T-cell (primary cell): ENCODE data around the gene NEK8. TPM values are rescaled to one million over a fixed set of nuclear protein-coding genes. Genes with fewer than 3 reads are reported as not detected.

Experiments used
- ATAC-seq, 4 experiments: fragments of 200-7000 bp in 3 of 4; fragments of 150-1000 bp in 1 of 4; cut with Tn5 transposase; replicated peaks in 1 of 4; 1 replicate in 3 of 4; 2 replicates in 1 of 4; pipeline ENCODE4 v1.10.0; 2021; ENCODE audit warnings: moderate library complexity in 3 of 4, mild to moderate bottlenecking in 2 of 4, moderate number of reproducible peaks in 1 of 4
- CTCF ChIA-PET, 2 donors: fragments of 300-600 bp; sonication (Branson Sonifier 250); formaldehyde crosslinking; loops; one replicate each; lab custom pipeline; 2022; ENCODE audit warnings: antibody characterized with exemption in 2 of 2; lab: Charles Lee
- POLR2A ChIA-PET, 2 donors: fragments of 300-600 bp; sonication (Branson Sonifier 250); formaldehyde crosslinking; loops; one replicate each; lab custom pipeline; 2022; ENCODE audit warnings: antibody characterized with exemption in 2 of 2; lab: Charles Lee
- DNase-seq, 35 experiments: peaks; one replicate each; pipeline versions ENCODE4 v3.0.0 to v3.0.0-alpha.2; 2013 to 2023
- H3K27ac ChIP-seq: one replicate; pipeline ENCODE4 v1.5.1; 2013; ENCODE audit warnings: low read length
- H3K27me3 ChIP-seq, 2 experiments: replicated peaks in 1 of 2; 1 replicate in 1 of 2; 2 replicates in 1 of 2; pipeline versions ENCODE4 v1.6.1 to v1.7.0; 2013; ENCODE audit warnings: low read length in 1 of 2, mixed read lengths in 1 of 2; ENCODE audit not compliant: control insufficient read depth in 2 of 2, insufficient read depth in 2 of 2; ENCODE audit errors: extremely low read depth in 1 of 2
- H3K36me3 ChIP-seq, 2 donors: 1 replicate in 1 of 2; 2 replicates in 1 of 2; pipeline versions ENCODE4 v1.6.1 to v1.7.0; 2013; ENCODE audit warnings: low read length in 1 of 2; ENCODE audit not compliant: control insufficient read depth in 2 of 2, insufficient read depth in 1 of 2; ENCODE audit errors: extremely low read depth in 1 of 2
- H3K4me1 ChIP-seq, 2 experiments: 1 replicate in 1 of 2; 2 replicates in 1 of 2; pipeline versions ENCODE4 v1.6.1 to v1.7.0; 2013; ENCODE audit warnings: low read length in 2 of 2, mixed read lengths in 1 of 2; ENCODE audit not compliant: insufficient read depth in 2 of 2, control insufficient read depth in 1 of 2; ENCODE audit errors: extremely low read depth in 1 of 2
- H3K4me3 ChIP-seq, 2 donors: 1 replicate in 1 of 2; 2 replicates in 1 of 2; pipeline versions ENCODE4 v1.5.1 to v1.7.0; 2013; ENCODE audit warnings: mild to moderate bottlenecking in 2 of 2, low read length in 1 of 2, moderate library complexity in 1 of 2; ENCODE audit not compliant: control insufficient read depth in 1 of 2; ENCODE audit errors: extremely low read depth in 1 of 2
- H3K9me3 ChIP-seq: 2 replicates; pipeline ENCODE4 v1.7.0; 2013
- H3K27ac Mint-ChIP-seq, 2 donors: one replicate each; pipeline ENCODE4 v1.8.0; 2020 to 2021; ENCODE audit warnings: mild to moderate bottlenecking in 2 of 2, mixed read lengths in 2 of 2
- H3K27me3 Mint-ChIP-seq, 2 donors: one replicate each; pipeline ENCODE4 v1.8.0; 2021 to 2022; ENCODE audit warnings: mixed read lengths in 2 of 2
- H3K36me3 Mint-ChIP-seq: one replicate; pipeline ENCODE4 v1.8.0; 2021; ENCODE audit warnings: mixed read lengths
- H3K4me1 Mint-ChIP-seq, 3 donors: one replicate each; pipeline ENCODE4 v1.8.0; 2020 to 2022; ENCODE audit warnings: mixed read lengths in 3 of 3, mild to moderate bottlenecking in 1 of 3
- H3K4me3 Mint-ChIP-seq, 3 donors: one replicate each; pipeline ENCODE4 v1.8.0; 2020 to 2022; ENCODE audit warnings: mild to moderate bottlenecking in 3 of 3, mixed read lengths in 3 of 3, moderate library complexity in 3 of 3
- H3K9me3 Mint-ChIP-seq, 3 donors: one replicate each; pipeline ENCODE4 v1.8.0; 2020 to 2022; ENCODE audit warnings: mixed read lengths in 3 of 3
- WGBS: methylation state at CpG from one replicate; pipeline ENCODE4 v1.1.5; 2013; ENCODE audit warnings: missing lambda C conversion rate; ENCODE audit not compliant: insufficient coverage; 5-methylcytosine and 5-hydroxymethylcytosine counted together
- total RNA-seq, 35 experiments: library from RNA in 6 of 35; stranded (reverse) in 6 of 35; fragments of 120-200 nt in 1 of 35; gene quantifications; one replicate each; pipeline versions ENCODE4 v1.2.1 to v1.2.4 and lab custom pipeline; 2013 to 2026

Gene NEK8
- total RNA-seq, 5 donors from 2014 or later (not counting 1 experiment from before 2014, with no cell fraction given): 7.7 to 13.6 (median 12.7) TPM

DNA sequence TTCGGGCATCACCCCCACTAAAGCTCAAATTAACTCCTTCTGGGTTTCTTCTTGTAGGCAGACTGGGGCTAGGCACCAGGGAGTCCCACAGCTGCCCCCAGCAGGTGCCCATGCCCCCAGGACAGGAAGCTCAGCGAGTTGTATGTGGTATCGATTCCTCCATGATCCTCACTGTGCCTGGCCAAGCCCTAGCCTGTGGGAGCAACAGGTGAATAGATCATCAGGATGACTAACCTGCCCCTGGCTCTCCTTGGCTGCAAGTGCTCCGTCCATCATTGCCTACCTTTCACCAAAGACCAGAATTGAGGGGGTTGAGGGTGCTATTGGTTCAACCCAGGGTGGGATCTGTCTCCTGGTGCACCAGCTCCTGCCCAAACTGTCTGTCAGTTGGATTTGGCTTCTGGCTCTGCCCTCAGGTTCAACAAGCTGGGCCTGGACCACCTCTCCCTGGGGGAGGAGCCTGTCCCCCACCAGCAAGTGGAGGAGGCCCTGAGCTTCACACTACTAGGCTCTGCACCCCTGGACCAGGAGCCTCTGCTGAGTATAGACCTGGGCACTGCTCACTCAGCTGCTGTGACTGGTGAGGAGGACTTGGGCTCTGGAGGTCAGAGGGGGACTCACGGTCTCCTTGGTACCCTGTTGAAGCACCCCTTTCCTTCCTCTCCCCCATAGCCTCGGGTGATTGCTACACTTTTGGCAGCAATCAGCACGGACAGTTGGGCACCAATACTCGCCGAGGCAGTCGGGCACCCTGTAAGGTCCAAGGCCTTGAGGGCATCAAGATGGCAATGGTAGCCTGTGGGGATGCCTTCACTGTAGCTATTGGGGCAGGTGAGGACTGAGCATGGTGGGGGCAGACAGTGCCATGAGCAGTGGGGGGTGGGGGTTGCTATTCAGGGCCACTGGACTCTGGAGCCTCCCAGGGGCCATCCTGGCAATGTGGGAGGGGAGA is 12.1 kb downstream of the NEK8 start:
- no peaks in the 10 kb centered on the region for H3K9me3 ChIP-seq
- Mint-ChIP-seq H3K36me3 (no peaks in the 10 kb centered on the region), H3K4me3 (no peak overlapping the region), H3K9me3 (no peaks in the 10 kb centered on the region), H3K27me3 (no peaks in the 10 kb centered on the region), H3K27ac (no peak overlapping the region), H3K4me1 (peaks cover 15 to 39% (median 17%) of the 10 kb centered on the region in 3 donors)
- POLR2A ChIA-PET: interaction anchor here in 1 of 2 donors (0.6 kb wide), 1 partner anchor 152 kb away, joined by 3 read pairs; no protein-coding TSS in a partner anchor
- H3K27me3 ChIP-seq: no peaks in the 10 kb centered on the region
- 100% methylated on average over 4 of the region's 10 CpGs for WGBS
- H3K4me1 ChIP-seq: peaks cover 18 to 52% of the 10 kb centered on the region in 2 experiments
- no peaks in the 10 kb centered on the region for H3K36me3 ChIP-seq
- ATAC-seq (no peak), DNase-seq (no peak)
- H3K27ac ChIP-seq: no peak overlapping the region
- H3K4me3 ChIP-seq: no peak overlapping the region
- CTCF ChIA-PET: interaction anchor here (0.6 to 0.8 kb wide), 4 partner anchors 9 to 1500 kb away, joined by 3 to 7 read pairs (median 6); no protein-coding TSS in a partner anchor

DNA sequence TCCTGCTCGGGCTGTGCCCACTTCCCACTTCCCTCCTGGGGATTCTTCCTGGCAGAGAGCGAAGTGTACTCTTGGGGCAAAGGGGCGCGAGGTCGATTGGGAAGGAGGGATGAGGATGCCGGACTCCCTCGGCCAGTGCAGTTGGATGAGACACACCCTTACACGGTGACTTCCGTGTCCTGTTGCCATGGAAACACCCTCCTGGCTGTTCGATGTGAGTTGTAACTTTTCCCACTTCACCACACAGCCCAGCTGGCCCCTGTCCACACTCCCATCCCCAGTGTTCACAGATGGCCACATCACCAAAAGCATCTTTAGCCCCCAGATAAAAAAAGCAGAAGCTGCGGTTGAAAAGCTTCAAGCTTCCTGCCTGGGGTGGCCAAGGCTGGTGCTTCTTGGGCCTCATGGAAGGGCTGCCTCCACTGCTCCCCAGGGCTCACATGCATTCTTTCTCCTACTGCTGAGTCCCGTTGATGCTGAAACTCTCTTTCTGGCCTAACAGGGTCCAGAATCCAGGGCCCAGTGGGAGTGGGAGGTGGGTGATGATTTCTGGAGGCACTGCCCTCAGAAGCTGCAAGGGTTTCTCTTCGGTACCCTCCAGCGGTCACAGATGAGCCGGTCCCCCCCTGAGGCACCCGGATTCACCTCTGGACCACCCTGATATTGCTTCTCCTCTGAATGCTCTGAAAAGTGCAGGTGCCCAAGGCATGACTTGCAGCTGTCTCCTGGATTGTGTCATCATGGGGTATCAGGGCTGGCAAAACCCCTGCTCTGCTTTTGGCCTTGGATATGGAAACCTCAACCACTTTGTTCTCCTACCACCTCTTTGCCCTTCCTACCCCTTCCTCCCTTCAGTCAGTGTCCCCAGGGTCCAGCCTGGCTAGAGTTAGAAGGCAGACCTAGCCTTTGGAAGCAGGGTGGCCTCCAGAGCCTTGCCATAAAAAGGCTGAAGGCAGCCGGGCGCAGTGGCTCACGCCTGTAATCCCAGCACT is 13.1 kb downstream of the NEK8 start:
- Mint-ChIP-seq H3K4me1 (peaks cover 15 to 47% (median 26%) of the 10 kb centered on the region in 3 donors), H3K9me3 (no peaks in the 10 kb centered on the region), H3K27ac (no peak overlapping the region), H3K27me3 (no peaks in the 10 kb centered on the region), H3K36me3 (no peaks in the 10 kb centered on the region), H3K4me3 (peak overlapping the region in 1 of 3 donors; percentile 80)
- ATAC-seq (no peak), DNase-seq (peak in 1 of 35 experiments; percentile 26)
- H3K4me3 ChIP-seq: no peak overlapping the region
- ChIA-PET CTCF (interaction anchor here in 1 of 2 donors (0.6 to 12.2 kb wide), 2 partner anchors 14 to 1499 kb away, joined by 3 to 197 read pairs; partner anchors contain the start of genes NEK8 and TLCD1), POLR2A (no interaction called here)
- WGBS: 70% methylated on average over 7 of the region's 19 CpGs
- H3K36me3 ChIP-seq: no peaks in the 10 kb centered on the region
- H3K27ac ChIP-seq: no peak overlapping the region
- no peaks in the 10 kb centered on the region for H3K9me3 ChIP-seq
- peaks cover 27 to 62% of the 10 kb centered on the region in 2 experiments for H3K4me1 ChIP-seq
- no peaks in the 10 kb centered on the region for H3K27me3 ChIP-seq

- Mint-ChIP-seq H3K4me1 (peaks cover 15 to 43% (median 23%) of the 10 kb centered on the region in 3 donors), H3K27me3 (no peaks in the 10 kb centered on the region), H3K27ac (peak within 1 kb of the TSS; percentile 73 to 82), H3K4me3 (peak within 1 kb of the TSS; percentile 80 to 87 (median 82)), H3K36me3 (no peaks in the 10 kb centered on the region), H3K9me3 (no peaks in the 10 kb centered on the region)
- Histone ChIP-seq H3K4me1 (peaks cover 25 to 57% of the 10 kb centered on the region in 2 experiments), H3K4me3 (peak within 1 kb of the TSS; percentile 76 to 89), H3K27ac (peak within 1 kb of the TSS; percentile 86), H3K9me3 (no peaks in the 10 kb centered on the region), H3K36me3 (peaks cover 7 to 11% of the 10 kb centered on the region in 2 donors), H3K27me3 (no peaks in the 10 kb centered on the region)
- peak; percentile 40 to 88 (median 65) for DNase-seq
- 2% methylated on average over 60 of the region's 70 CpGs for WGBS
- POLR2A ChIA-PET: no interaction called here
- peak; percentile 89 to 94 (median 90) for ATAC-seq
- CTCF ChIA-PET: interaction anchor here in 1 of 2 donors (12.2 kb wide), 1 partner anchor 16 kb away, joined by 197 read pairs; the partner anchor contains the start of genes NEK8 and TLCD1
Measured at GRCh38 chr17:28743243-28744103, 14.9 kb downstream of the NEK8 start, which contains the start of gene TRAF4. TRAF4 (plus strand) TSS chr17:28744011; CDS start chr17:28744113, 102 bp downstream.

DNA sequence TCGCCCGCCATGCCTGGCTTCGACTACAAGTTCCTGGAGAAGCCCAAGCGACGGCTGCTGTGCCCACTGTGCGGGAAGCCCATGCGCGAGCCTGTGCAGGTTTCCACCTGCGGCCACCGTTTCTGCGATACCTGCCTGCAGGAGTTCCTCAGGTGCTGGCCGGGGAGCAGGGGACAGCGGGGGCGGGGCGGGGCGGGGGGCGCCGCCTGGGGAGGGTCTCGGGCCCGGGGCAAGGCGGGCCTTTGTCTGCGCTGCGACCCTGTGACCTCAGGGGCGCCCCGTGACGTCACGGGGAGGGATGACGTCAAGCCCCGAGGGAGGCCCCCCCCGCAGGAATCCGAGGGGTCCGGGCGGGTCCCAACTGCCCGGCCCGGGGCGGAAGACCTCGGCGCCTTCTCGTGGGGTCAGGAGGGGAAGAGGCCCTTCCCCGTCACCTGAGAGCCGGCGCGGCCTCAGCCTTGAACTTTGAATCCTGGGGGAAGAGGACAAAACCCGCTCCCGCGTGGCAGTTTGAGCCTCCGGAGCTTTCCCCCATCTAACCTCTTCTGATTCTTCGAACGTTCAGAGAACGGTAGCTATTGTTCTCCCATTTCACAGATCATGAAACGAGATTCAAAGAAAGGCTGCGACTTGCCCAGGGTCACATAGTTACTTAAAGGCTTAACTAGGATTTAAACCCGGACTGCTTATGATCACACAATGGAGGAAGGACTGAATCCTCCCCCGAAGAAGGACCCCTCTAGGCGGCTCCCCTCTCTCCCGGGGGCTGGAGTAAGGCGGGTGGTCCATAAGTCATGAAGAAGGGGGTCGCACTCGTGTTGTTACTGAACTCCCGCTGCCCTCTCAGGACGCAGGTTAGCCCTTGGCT is 15.8 kb downstream of the NEK8 start:
- peaks cover 4% of the 10 kb centered on the region for H3K36me3 Mint-ChIP-seq
- ChIA-PET CTCF (interaction anchor here in 1 of 2 donors (0.6 to 12.2 kb wide), 3 partner anchors 16 to 25 kb away, joined by 4 to 197 read pairs (median 5); partner anchors contain the start of genes NEK8, RPL23A and TLCD1), POLR2A (interaction anchor here (0.5 to 0.8 kb wide), 3 partner anchors 16 to 206 kb away, joined by 3 to 7 read pairs (median 3); partner anchors contain the start of gene NEK8 (in 1 of the 2))
- Histone ChIP-seq H3K27me3 (no peaks in the 10 kb centered on the region), H3K36me3 (peaks cover 12 to 15% of the 10 kb centered on the region in 2 donors), H3K4me1 (peaks cover 20 to 49% of the 10 kb centered on the region in 2 experiments), H3K4me3 (peak overlapping the region; percentile 76 to 89), H3K9me3 (no peaks in the 10 kb centered on the region), H3K27ac (peak overlapping the region; percentile 86)
- no peaks in the 10 kb centered on the region for H3K27me3 Mint-ChIP-seq
- H3K9me3 Mint-ChIP-seq: no peaks in the 10 kb centered on the region
- peaks cover 6 to 36% (median 17%) of the 10 kb centered on the region in 3 donors for H3K4me1 Mint-ChIP-seq
- peak overlapping the region; percentile 73 to 82 for H3K27ac Mint-ChIP-seq
- ATAC-seq (peak; percentile 18 to 62 (median 34)), DNase-seq (peak in 29 of 35 experiments; percentile 23 to 78 (median 49))
- 2% methylated on average over 46 of the region's 61 CpGs for WGBS
- H3K4me3 Mint-ChIP-seq: peak overlapping the region; percentile 80 to 87 (median 82)
